Mesodermal cell (in vitro differentiated cells): ENCODE results near the gene CD81. TPM values are rescaled to one million over a fixed set of nuclear protein-coding genes. Genes with fewer than 3 reads are reported as not detected.
"Not testable (repeated sequence)": the region's sequence is repeated elsewhere in the genome, so short reads cannot be mapped to it uniquely, and the experiment has no call there.

ENCODE experiments used
- H3K27ac ChIP-seq: 2 replicates; pipeline ENCODE4 v1.7.0; 2013; ENCODE audit warnings: mild to moderate bottlenecking, low read depth, low read length, moderate library complexity; ENCODE audit not compliant: severe bottlenecking
- H3K36me3 ChIP-seq: 2 replicates; pipeline ENCODE4 v1.7.1; 2013; ENCODE audit warnings: mild to moderate bottlenecking, low read length, moderate library complexity; ENCODE audit not compliant: control insufficient read depth, insufficient read depth
- H3K4me1 ChIP-seq: one replicate; pipeline ENCODE4 v1.7.1; 2013; ENCODE audit warnings: mild to moderate bottlenecking, low read length; ENCODE audit not compliant: insufficient read depth, control insufficient read depth, poor library complexity, severe bottlenecking
- H3K4me3 ChIP-seq: 2 replicates; pipeline ENCODE4 v1.7.0; 2013; ENCODE audit warnings: low read length, control low read depth, mild to moderate bottlenecking; ENCODE audit not compliant: insufficient read depth, poor library complexity, severe bottlenecking; ENCODE audit errors: extremely low read depth
- H3K9me3 ChIP-seq: 2 replicates; pipeline ENCODE4 v1.7.1; 2013; ENCODE audit warnings: mild to moderate bottlenecking, low read length, moderate library complexity; ENCODE audit not compliant: control insufficient read depth
- WGBS, 2 experiments: methylation state at CpG; one replicate each; pipeline ENCODE4 v1.1.5; 2013; ENCODE audit warnings: missing lambda C conversion rate in 2 of 2; ENCODE audit not compliant: insufficient coverage in 2 of 2; 5-methylcytosine and 5-hydroxymethylcytosine counted together
- polyA plus RNA-seq, 2 experiments: library from polyadenylated mRNA; stranded (reverse); fragments of 50-300 nt; gene quantifications; one replicate each; pipeline ENCODE4 v1.2.3, GENCODE V29; 2013

The CD81 gene
- polyA plus RNA-seq (2013, experiment 1 of 2), result 335 TPM
- polyA plus RNA-seq (2013, experiment 2 of 2), result 274 TPM

DNA sequence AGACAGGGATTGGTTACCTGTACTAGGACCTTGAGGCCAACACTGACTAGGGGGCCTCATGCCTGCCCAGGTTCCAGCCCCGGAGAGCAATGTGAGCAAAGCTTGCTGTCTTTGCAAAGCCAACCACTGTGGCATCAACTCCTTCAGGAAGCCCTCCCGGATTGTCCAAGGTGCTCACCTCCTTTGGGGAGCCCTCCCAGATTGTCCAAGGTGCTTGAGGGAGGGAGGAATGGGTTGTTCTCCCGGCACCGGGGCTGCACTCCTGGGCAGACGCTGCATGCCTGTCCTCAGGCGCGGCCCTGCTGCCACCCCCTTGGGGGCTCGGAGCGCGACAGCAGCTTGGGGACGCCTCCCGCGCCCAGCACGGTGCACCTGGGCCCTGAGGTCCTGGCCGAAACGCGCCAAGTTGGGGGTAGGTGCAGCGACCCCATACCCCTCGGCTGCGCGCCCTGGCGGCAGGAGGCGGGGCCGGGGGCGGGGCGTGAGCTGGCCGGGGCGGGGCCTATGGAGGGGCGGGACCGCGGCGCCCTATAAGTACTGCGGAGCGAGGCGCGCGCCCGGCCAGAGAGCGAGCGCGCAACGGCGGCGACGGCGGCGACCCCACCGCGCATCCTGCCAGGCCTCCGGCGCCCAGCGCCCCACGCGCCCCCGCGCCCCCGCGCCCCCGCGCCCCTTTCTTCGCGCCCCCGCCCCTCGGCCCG, at the start of gene CD81:
TSS of gene CD81 (plus strand) at position 560 of the 701 bp plus-strand sequence. CDS start 240 bp downstream, outside the sequence.
- WGBS, 2 experiments, result 10 to 20% methylated on average over 17 to 24 of the region's 65 CpGs
- H3K27ac ChIP-seq, result peak within 1 kb of the TSS; percentile 84

DNA sequence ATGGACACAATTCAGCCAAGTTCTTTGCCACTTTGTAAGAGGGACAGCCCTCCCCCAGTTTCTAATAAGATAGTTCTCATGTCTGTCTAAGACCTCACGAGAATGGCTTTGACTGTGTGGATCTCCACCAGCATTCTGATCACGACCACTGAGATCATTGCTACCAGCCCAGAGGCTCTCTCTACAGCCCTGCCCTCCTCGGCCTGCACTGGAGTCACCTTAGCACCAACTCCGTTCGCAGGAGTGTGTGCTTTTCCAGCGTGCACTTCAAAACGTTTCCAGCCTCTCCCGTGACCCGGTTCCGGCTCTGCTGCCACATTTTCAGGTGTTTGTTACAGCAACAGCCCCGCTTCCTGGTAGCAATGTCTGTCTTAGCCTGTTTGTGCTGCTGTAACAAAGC, 49.1 kb upstream of the CD81 start:
- no peaks in the 10 kb centered on the region for H3K9me3 ChIP-seq
- WGBS, 2 experiments, result 87 to 94% methylated on average over 10 to 11 of the region's 11 CpGs
- no peaks in the 10 kb centered on the region for H3K36me3 ChIP-seq
- H3K27ac ChIP-seq, result no peak overlapping the region
- no peaks in the 10 kb centered on the region for H3K4me1 ChIP-seq
- H3K4me3 ChIP-seq, result no peak overlapping the region

More for the DNA sequence above, at the start of gene CD81:
- Histone ChIP-seq H3K9me3 (no peaks in the 10 kb centered on the region), H3K36me3 (peaks cover 16% of the 10 kb centered on the region), H3K4me1 (peaks cover 15% of the 10 kb centered on the region), H3K4me3 (peak within 1 kb of the TSS; percentile 87)

DNA sequence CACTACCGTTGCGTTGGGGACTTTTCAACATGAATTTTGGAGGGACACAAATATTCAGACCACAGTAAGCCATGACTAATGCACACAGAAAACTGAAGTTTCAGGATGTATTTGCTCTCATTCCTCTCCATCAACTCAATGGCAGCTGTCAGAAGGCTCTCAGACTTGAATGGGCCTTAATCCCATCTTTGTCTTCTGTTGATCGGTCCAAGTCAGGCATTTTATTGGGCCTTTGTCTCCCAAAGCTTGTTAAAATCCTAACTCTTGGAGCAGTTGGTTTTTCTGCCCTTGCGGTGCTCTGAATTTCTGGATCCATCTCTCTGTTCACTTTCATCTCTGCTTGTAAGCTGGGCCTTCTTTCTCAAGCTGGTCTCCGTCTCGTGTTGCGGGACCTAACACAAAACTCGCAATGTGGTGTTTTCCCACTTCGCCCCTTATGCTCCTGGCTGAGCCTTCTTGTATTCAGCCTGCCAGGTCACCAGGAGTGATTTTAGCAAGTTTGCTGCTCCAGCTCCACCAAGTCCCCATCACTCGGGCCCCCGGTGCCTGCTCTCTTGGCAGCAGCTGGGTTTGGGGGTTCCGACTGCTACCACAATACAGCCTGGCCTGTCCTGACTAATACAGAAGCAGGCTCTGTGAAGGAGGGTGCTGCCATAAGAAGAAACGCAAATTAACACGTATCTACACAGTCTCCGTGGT, 48.3 kb upstream of the CD81 start:
- no peaks in the 10 kb centered on the region for H3K4me1 ChIP-seq
- no peak overlapping the region for H3K27ac ChIP-seq
- H3K36me3 ChIP-seq, result no peaks in the 10 kb centered on the region
- 89 to 94% methylated on average over 13 to 15 of the region's 15 CpGs for WGBS, 2 experiments
- no peak overlapping the region for H3K4me3 ChIP-seq
- H3K9me3 ChIP-seq, result no peaks in the 10 kb centered on the region

DNA sequence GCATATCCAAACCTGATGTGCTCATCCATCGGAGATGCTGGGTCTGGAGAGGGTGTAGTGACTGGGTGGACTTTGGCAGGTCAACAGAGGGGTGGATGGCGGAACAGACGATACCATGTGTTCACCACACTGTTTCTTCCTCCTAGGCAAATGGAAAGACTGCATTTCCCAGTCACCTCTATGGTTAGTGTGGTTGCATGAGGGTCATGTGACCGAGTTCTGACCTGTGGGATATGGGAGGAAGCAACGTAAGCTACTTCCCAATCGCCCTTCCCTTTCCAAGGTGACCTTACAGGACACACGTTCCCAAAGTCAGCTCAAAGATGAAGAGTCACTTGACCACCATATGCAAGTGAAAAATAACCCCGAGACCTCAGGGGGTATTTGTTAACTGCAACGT, 47.6 kb upstream of the CD81 start:
- 89 to 94% methylated on average over 5 to 6 of the region's 9 CpGs for WGBS, 2 experiments
- no peaks in the 10 kb centered on the region for H3K4me1 ChIP-seq
- H3K9me3 ChIP-seq, result no peaks in the 10 kb centered on the region
- H3K36me3 ChIP-seq, result no peaks in the 10 kb centered on the region
- H3K27ac ChIP-seq, result no peak overlapping the region
- no peak overlapping the region for H3K4me3 ChIP-seq

- Histone ChIP-seq H3K4me1 (no peaks in the 10 kb centered on the region), H3K4me3 (no peak overlapping the region), H3K36me3 (no peaks in the 10 kb centered on the region), H3K9me3 (no peaks in the 10 kb centered on the region), H3K27ac (no peak overlapping the region)
- 83 to 84% methylated on average over 5 to 6 of the region's 6 CpGs for WGBS, 2 experiments
Observed at GRCh38 chr11:2330696-2331095, 46.4 kb upstream of the CD81 start.

DNA sequence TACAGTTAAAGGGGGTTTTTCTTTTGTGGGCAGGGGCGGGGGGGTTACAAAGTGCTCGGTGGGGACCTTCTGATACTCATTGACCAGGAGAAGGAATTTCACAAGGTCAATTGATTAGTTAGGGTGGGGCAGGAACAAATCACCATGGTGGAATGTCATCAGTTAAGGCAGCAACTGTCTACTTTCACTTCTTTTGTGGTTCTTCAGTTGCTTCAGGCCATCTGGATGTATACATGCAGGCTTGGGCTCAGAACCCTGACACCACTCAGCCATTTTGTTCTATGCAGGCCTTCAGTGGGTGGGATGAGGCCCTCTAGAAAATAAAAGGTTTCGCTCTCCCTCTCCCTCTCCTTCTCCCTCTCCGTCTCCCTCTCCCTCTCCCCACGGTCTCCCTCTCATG, 45.7 kb upstream of the CD81 start:
- H3K27ac ChIP-seq, result no peak overlapping the region
- no peak overlapping the region for H3K4me3 ChIP-seq
- no peaks in the 10 kb centered on the region for H3K4me1 ChIP-seq
- H3K36me3 ChIP-seq, result no peaks in the 10 kb centered on the region
- H3K9me3 ChIP-seq, result no peaks in the 10 kb centered on the region
- 83 to 100% methylated on average over 2 of the region's 5 CpGs for WGBS, 2 experiments

DNA sequence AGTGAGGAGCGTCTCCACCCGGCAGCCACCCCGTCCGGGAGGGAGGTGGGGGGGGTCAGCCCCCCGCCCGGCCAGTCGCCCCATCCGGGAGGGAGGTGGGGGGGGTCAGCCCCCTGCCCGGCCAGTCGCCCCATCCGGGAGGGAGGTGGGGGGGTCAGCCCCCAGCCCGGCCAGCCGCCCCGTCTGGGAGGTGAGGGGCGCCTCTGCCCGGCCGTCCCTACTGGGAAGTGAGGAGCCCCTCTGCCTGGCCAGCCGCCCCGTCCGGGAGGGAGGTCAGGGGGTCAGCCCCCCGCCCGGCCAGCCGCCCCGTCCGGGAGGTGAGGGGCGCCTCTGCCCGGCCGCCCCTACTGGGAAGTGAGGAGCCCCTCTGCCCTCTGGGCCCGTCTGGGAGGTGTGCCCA, 44.5 kb upstream of the CD81 start:
- not testable (repeated sequence) for H3K4me1 ChIP-seq, H3K4me3 ChIP-seq, H3K36me3 ChIP-seq, H3K9me3 ChIP-seq, H3K27ac ChIP-seq
- whole genome bisulfite sequencing, 2 experiments, result no CpG with 5 or more reads among the region's 29 CpGs

GRCh38 chr11:2333486-2334205, 43.5 kb upstream of the CD81 start:
- H3K4me1 ChIP-seq, H3K4me3 ChIP-seq, H3K27ac ChIP-seq, H3K36me3 ChIP-seq, H3K9me3 ChIP-seq: not testable (repeated sequence)
- no CpG with 5 or more reads among the region's 4 CpGs for WGBS, 2 experiments

DNA sequence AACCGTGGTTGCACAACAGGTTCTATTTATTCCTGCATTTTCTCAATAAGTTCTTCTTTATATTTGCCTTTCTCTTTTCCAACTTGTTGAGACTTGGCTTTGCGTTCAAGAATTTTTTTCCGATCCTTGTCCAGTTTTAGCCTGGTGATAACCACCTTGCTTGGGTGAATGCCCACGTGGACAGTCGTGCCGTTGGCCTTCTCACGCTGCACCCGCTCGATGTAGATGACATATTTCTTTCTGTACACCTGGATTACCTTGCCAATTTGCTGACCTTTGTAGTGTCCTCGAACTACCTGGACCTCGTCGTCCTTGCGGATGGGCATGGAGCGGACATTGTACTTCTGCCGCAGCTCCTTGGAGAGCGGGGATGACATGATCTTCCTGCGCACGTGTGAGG, 41.8 kb upstream of the CD81 start:
- WGBS, 2 experiments, result 84 to 90% methylated on average over 6 to 14 of the region's 18 CpGs
- not testable (repeated sequence) for H3K9me3 ChIP-seq, H3K36me3 ChIP-seq, H3K4me3 ChIP-seq, H3K4me1 ChIP-seq, H3K27ac ChIP-seq

- H3K27ac ChIP-seq, result not testable (repeated sequence)
Observed at GRCh38 chr11:2338760-2339159, 38.4 kb upstream of the CD81 start.

More at GRCh38 chr11:2338760-2339159, 38.4 kb upstream of the CD81 start:
- not testable (repeated sequence) for H3K9me3 ChIP-seq, H3K36me3 ChIP-seq, H3K4me1 ChIP-seq, H3K4me3 ChIP-seq
- 78 to 80% methylated on average over 2 to 8 of the region's 8 CpGs for WGBS, 2 experiments
